Thoracic aorta endothelial cell (primary cell): ENCODE results near the gene MAPK4. TPM values are rescaled to one million over a fixed set of nuclear protein-coding genes. Genes with fewer than 3 reads are reported as not detected.

Experiments
- total RNA-seq: library from RNA; depleted of rRNA; stranded (reverse); fragments of >200 nt; gene quantifications from 2 replicates; pipeline ENCODE4 v1.2.3, GENCODE V29; 2012

Gene MAPK4
- total RNA-seq, result not detected in 2 replicates

DNA sequence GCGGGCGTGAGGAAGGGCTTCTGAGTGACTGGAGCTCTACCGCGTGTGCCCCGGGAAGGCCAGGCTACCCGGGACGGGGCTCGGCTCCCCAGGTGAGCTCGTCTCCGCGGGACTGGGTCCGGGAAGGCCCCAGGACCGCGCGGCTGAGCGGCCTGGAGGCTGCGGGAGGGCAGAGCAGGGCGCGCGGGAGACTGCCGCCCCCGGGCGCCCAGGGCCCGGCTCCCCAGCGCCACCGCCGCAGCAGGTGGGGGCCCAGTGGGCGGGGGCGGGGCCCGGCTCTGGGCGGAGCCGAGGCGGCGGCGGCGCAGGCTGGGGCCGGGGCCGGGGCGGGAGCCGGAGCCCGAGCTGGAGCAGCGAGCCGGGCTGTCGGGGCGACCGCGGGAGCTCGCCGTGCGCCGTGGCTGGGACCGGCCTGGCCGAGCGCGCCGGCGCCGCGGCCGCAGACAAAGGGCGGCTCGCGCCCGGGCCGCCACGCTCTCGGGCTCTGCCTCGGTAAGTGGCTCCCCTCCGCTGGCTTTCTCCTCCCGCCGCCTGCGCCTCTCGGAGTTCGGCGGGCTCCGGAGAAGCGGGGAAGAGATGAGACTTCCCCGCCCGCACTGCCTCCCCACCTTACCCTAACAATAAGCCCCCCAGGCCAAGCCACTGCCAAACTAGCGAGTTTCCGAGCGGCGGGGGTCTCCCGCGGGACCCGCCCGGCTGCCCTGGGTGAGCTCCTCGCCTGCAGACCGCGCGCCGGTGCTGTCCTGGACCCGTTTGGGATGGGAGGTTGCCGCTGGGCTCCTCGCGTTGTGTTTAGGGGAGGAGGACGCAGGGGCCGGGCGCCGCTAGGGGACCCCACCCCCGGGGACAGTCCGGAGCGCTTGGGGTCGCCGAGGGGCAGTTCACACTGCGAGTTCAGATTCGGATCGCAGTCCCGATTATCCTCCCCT, at the start of gene MAPK4:
MAPK4 (plus strand) TSS at position 336 of the 929 bp plus-strand sequence. CDS start 103,872 bp downstream, outside the sequence.

Other genes with a start within 250 kb of the MAPK4 start
- 35.5 and 47.7 TPM in 2 replicates for gene SKA1, start 185.0 kb upstream of the MAPK4 start, total RNA-seq